Fibroblast of lung (primary cell): ENCODE measurements around the gene LCE3A. TPM values are rescaled to one million over a fixed set of nuclear protein-coding genes. Genes with fewer than 3 reads are reported as not detected.

ENCODE experiments used
- DNase-seq, 2 donors: peaks; one replicate each; pipeline versions ENCODE4 v3.0.0 to v3.0.0-alpha.2; 2010; ENCODE audit warnings: low read depth in 2 of 2
- H2AFZ ChIP-seq: 2 replicates; pipeline ENCODE4 v1.5.1; 2012; ENCODE audit warnings: low read length, control low read depth, inconsistent platforms
- H3K27ac ChIP-seq: 2 replicates; pipeline ENCODE4 v1.5.1; 2011; ENCODE audit warnings: low read length, control low read depth; ENCODE audit not compliant: insufficient read depth
- H3K27me3 ChIP-seq: 2 replicates; pipeline ENCODE4 v1.5.1; 2011; ENCODE audit warnings: mild to moderate bottlenecking, low read length; ENCODE audit not compliant: control insufficient read depth, insufficient read depth
- H3K36me3 ChIP-seq: 2 replicates; pipeline ENCODE4 v1.5.1; 2011; ENCODE audit warnings: low read length; ENCODE audit not compliant: control insufficient read depth, insufficient read depth
- H3K4me1 ChIP-seq: 2 replicates; pipeline ENCODE4 v1.5.1; 2011; ENCODE audit warnings: low read length; ENCODE audit not compliant: control insufficient read depth, insufficient read depth; ENCODE audit errors: extremely low read depth
- H3K4me2 ChIP-seq: 2 replicates; pipeline ENCODE4 v1.5.1; 2011; ENCODE audit warnings: low read length, control low read depth; ENCODE audit not compliant: insufficient read depth; ENCODE audit errors: extremely low read depth
- H3K4me3 ChIP-seq, 4 experiments: fragments of 200-600 bp in 1 of 4; sonication (generic) in 1 of 4; replicated peaks in 1 of 4; 2 replicates each; pipeline ENCODE4 v1.5.1; 2011 to 2016; ENCODE audit warnings: low read length in 4 of 4, low read depth in 3 of 4, mild to moderate bottlenecking in 3 of 4, control low read depth in 2 of 4, inconsistent platforms in 1 of 4, mixed read lengths in 1 of 4; ENCODE audit not compliant: insufficient read depth in 1 of 4; ENCODE audit errors: control extremely low read depth in 1 of 4
- H3K79me2 ChIP-seq: 2 replicates; pipeline ENCODE4 v1.5.1; 2012; ENCODE audit warnings: mild to moderate bottlenecking, low read length, inconsistent platforms; ENCODE audit not compliant: control insufficient read depth, insufficient read depth
- H3K9ac ChIP-seq: 2 replicates; pipeline ENCODE4 v1.5.1; 2011; ENCODE audit warnings: mild to moderate bottlenecking, low read length, control low read depth; ENCODE audit not compliant: insufficient read depth
- H3K9me3 ChIP-seq: 2 replicates; pipeline ENCODE4 v1.5.1; 2012; ENCODE audit warnings: low read depth, low read length; ENCODE audit not compliant: control insufficient read depth, insufficient read depth
- H4K20me1 ChIP-seq: 2 replicates; pipeline ENCODE4 v1.5.1; 2011; ENCODE audit warnings: low read length; ENCODE audit not compliant: control insufficient read depth, insufficient read depth; ENCODE audit errors: extremely low read depth
- EZH2 ChIP-seq: IDR thresholded peaks from 2 replicates; pipeline ENCODE4 v1.5.1; 2012; ENCODE audit warnings: low read length, control low read depth, mild to moderate bottlenecking; ENCODE audit errors: missing control alignments
- polyA plus RNA-seq, 2 donors: library from polyadenylated mRNA; depleted of rRNA in 1 of 2; stranded (reverse) in 1 of 2; unstranded in 1 of 2; fragments of >200 nt; gene quantifications; 2 replicates each; pipeline ENCODE4 v1.2.1, GENCODE V29; 2011 to 2012; ENCODE audit warnings: missing spikeins in 1 of 2
- total RNA-seq: library from RNA; depleted of rRNA; stranded (reverse); fragments of >200 nt; gene quantifications from 2 replicates; pipeline ENCODE4 v1.2.1, GENCODE V29; 2014
- TF ChIP-seq, protein P1 (sequence below), 2 donors: IDR thresholded peaks in 1 of 2; conservative IDR thresholded peaks in 1 of 2; 1 replicate in 1 of 2; 2 replicates in 1 of 2; pipeline ENCODE4 v1.5.1; 2011 to 2012; ENCODE audit warnings: low read length in 2 of 2, control low read depth in 1 of 2, inconsistent platforms in 1 of 2, low read depth in 1 of 2, mild to moderate bottlenecking in 1 of 2

Gene LCE3A
- total and polyA plus RNA-seq, 2 donors (not counting 1 experiment from before 2014, with no cell fraction given): not detected

DNA sequence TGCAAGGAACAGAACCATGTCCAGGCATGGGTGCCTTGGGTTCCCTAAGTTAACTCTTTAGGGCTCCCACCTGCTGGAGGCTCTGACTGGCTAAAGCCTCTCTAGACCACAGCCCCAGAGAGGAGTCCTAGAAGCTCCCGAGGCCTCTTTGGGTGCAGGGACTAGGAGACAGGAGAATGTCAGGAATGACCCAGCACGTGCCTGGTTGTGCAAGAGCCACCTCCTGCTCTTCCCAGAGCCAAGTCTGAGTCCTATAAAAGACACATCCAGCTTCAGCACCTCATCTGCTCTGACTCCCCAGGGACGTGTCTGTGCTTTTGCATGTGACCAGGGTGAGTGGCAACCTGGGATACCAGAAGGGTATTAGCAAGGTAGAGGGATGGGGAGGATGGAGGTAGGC is 40.2 kb upstream of the LCE3A start, which contains the start of gene LCE2D:
Gene LCE2D, plus strand, starts transcription at position 283 of the 400 bp plus-strand sequence. CDS start 726 bp downstream, outside the sequence.
- Histone ChIP-seq H3K27ac (no peak within 1 kb of the TSS), H3K36me3 (no peaks in the 10 kb centered on the region), H3K79me2 (no peaks in the 10 kb centered on the region), H3K9me3 (no peaks in the 10 kb centered on the region), H3K4me2 (no peak within 1 kb of the TSS), H3K9ac (no peak within 1 kb of the TSS), H3K4me3 (no peak within 1 kb of the TSS), H3K4me1 (no peaks in the 10 kb centered on the region), H2AFZ (no peak within 1 kb of the TSS), H4K20me1 (no peaks in the 10 kb centered on the region), H3K27me3 (no peaks in the 10 kb centered on the region)
- DNase-seq: no peak
- no peak for TF ChIP-seq EZH2
- TF ChIP-seq, protein P1, sequence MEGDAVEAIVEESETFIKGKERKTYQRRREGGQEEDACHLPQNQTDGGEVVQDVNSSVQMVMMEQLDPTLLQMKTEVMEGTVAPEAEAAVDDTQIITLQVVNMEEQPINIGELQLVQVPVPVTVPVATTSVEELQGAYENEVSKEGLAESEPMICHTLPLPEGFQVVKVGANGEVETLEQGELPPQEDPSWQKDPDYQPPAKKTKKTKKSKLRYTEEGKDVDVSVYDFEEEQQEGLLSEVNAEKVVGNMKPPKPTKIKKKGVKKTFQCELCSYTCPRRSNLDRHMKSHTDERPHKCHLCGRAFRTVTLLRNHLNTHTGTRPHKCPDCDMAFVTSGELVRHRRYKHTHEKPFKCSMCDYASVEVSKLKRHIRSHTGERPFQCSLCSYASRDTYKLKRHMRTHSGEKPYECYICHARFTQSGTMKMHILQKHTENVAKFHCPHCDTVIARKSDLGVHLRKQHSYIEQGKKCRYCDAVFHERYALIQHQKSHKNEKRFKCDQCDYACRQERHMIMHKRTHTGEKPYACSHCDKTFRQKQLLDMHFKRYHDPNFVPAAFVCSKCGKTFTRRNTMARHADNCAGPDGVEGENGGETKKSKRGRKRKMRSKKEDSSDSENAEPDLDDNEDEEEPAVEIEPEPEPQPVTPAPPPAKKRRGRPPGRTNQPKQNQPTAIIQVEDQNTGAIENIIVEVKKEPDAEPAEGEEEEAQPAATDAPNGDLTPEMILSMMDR (conservative IDR thresholded peaks at IDR 0.05 in 1 of 2, IDR thresholded peaks at IDR 0.05 in 1 of 2; ENCODE audit: low read depth in 1 of 2, low read length in 2 of 2): no peak

DNA sequence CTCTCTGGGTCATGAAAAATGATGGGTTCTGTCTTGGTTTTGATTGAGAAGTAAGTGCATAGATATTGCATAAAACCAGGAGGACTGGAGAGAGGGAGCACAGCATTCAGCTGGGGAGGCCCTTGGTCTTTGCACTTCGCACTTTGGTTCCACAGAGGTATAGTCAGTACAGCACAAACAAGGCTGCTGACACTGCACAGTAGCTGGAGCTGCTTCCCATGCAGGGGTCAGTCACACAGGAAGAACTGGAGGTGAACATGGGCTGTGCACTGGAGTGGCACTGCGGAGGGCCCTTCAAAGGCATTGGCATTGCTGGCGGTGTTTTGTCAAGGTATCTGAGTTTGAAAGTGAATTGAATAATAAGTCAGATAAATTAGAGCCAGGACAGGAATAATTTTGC is 35.7 kb upstream of the LCE3A start:
- no peak for TF ChIP-seq EZH2
- TF ChIP-seq, protein P1 (conservative IDR thresholded peaks at IDR 0.05 in 1 of 2, IDR thresholded peaks at IDR 0.05 in 1 of 2; ENCODE audit: low read depth in 1 of 2, low read length in 2 of 2): no peak
- H3K4me2 ChIP-seq: no peak overlapping the region

DNA sequence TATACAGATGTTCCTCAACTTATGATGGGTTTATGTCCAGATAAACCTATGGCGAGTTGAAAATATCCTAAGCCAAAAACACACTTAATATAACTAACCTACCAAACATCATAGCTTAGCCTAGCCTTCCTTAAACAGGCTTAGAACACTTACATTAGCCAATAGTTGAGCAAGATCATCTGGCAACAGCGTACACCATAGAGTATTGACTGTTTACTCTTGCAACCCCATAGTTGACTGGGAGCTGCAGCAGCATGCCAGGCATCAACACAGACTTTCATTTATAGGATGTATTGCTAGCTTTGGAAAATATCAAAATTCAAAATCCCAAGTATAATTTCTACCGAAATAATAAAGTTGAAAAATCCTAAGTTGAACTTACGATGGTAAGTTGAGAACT is 34.8 kb upstream of the LCE3A start:
- Histone ChIP-seq H3K9ac (no peak overlapping the region), H3K4me2 (no peak overlapping the region), H3K4me3 (no peak overlapping the region), H3K9me3 (no peaks in the 10 kb centered on the region), H4K20me1 (no peaks in the 10 kb centered on the region), H3K27me3 (no peaks in the 10 kb centered on the region), H3K36me3 (no peaks in the 10 kb centered on the region), H3K27ac (no peak overlapping the region), H3K79me2 (no peaks in the 10 kb centered on the region), H2AFZ (no peak overlapping the region), H3K4me1 (no peaks in the 10 kb centered on the region)
- TF ChIP-seq EZH2: no peak
- TF ChIP-seq, protein P1 (conservative IDR thresholded peaks at IDR 0.05 in 1 of 2, IDR thresholded peaks at IDR 0.05 in 1 of 2; ENCODE audit: low read depth in 1 of 2, low read length in 2 of 2): no peak
- DNase-seq: no peak

More for the DNA sequence above, 35.7 kb upstream of the LCE3A start:
- Histone ChIP-seq H3K4me3 (no peak overlapping the region), H3K36me3 (no peaks in the 10 kb centered on the region), H3K27me3 (no peaks in the 10 kb centered on the region), H4K20me1 (no peaks in the 10 kb centered on the region), H3K4me1 (no peaks in the 10 kb centered on the region), H3K9me3 (no peaks in the 10 kb centered on the region), H2AFZ (no peak overlapping the region), H3K9ac (no peak overlapping the region), H3K79me2 (no peaks in the 10 kb centered on the region), H3K27ac (no peak overlapping the region)
- DNase-seq: no peak
